22Rv1 (cell line): ENCODE measurements around the gene CAPZA1.

Source experiments
- ZFX ChIP-seq: fragments of 450-650 bp; IDR thresholded peaks from 2 replicates; pipeline ENCODE4 v1.6.1; 2017; ENCODE audit warnings: antibody characterized with exemption, borderline replicate concordance
- TF ChIP-seq, protein P1 (sequence below): fragments of 450-650 bp; IDR thresholded peaks from 2 replicates; pipeline ENCODE4 v1.5.1; 2017; ENCODE audit warnings: mild to moderate bottlenecking

DNA sequence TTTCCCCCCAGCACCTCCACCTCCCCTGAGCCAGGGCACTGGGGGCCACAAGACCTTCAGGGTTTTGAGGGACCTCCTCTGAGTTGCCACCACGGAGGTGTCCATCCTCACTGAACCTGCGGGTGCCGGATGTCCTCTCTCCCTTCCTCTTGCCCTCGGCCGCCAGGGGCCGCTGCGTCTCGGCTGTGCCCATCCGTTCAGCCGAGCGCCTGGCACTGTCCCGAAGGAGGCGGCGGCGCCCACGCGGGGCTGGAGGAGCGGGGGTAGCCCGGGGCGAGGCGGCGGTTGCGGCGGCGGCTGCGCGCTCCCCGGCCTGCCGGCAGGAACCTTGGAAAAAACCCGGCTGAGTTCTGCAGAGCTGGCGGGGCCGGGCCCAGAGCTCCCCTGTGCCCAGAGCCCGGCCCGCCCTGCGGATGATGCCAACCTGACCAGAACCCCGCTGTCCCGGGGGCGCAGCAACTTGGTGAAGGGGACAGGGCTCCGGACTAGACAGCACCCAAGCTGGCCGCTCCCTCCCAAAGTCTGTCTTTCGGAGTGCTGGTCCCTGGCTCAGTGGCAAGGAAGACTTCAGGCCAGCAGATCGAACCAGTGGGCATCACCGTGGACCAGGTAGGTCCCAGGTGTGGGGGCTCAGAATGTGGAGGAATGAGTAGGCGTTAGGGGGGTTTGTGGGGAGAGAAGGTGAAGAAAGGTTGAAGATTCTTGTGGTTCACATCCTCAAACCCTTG, 99.2 kb downstream of the CAPZA1 start:
- TF ChIP-seq, protein P1, sequence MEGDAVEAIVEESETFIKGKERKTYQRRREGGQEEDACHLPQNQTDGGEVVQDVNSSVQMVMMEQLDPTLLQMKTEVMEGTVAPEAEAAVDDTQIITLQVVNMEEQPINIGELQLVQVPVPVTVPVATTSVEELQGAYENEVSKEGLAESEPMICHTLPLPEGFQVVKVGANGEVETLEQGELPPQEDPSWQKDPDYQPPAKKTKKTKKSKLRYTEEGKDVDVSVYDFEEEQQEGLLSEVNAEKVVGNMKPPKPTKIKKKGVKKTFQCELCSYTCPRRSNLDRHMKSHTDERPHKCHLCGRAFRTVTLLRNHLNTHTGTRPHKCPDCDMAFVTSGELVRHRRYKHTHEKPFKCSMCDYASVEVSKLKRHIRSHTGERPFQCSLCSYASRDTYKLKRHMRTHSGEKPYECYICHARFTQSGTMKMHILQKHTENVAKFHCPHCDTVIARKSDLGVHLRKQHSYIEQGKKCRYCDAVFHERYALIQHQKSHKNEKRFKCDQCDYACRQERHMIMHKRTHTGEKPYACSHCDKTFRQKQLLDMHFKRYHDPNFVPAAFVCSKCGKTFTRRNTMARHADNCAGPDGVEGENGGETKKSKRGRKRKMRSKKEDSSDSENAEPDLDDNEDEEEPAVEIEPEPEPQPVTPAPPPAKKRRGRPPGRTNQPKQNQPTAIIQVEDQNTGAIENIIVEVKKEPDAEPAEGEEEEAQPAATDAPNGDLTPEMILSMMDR: peak; percentile 98
- TF ChIP-seq ZFX: no peak
